Neural progenitor cell (in vitro differentiated cells): ENCODE measurements around the gene CILP. TPM values are rescaled to one million over a fixed set of nuclear protein-coding genes. Genes with fewer than 3 reads are reported as not detected.

Experiments
- DNase-seq: peaks from one replicate; pipeline ENCODE4 v3.0.0-alpha.2; 2016; ENCODE audit warnings: low spot score
- H2AFZ ChIP-seq: fragments of 200-600 bp; sonication (generic); replicated peaks from 2 replicates; pipeline ENCODE4 v1.6.1; 2016; ENCODE audit warnings: antibody characterized with exemption
- H3F3A ChIP-seq: fragments of 200-600 bp; sonication (generic); 2 replicates; pipeline ENCODE4 v1.6.1; 2016; ENCODE audit warnings: antibody characterized with exemption, low read depth
- H3K27ac ChIP-seq: fragments of 200-600 bp; sonication (generic); 2 replicates; pipeline ENCODE4 v1.5.1; 2016; ENCODE audit warnings: mild to moderate bottlenecking
- H3K27me3 ChIP-seq: fragments of 200-600 bp; sonication (generic); 2 replicates; pipeline ENCODE4 v1.6.1; 2016; ENCODE audit warnings: mild to moderate bottlenecking, moderate library complexity
- H3K36me3 ChIP-seq: fragments of 200-600 bp; sonication (generic); 2 replicates; pipeline ENCODE4 v1.5.1; 2016
- H3K4me1 ChIP-seq: fragments of 200-600 bp; sonication (generic); 2 replicates; pipeline ENCODE4 v1.6.1; 2016; ENCODE audit warnings: mixed run types
- H3K4me2 ChIP-seq: fragments of 200-600 bp; sonication (generic); 2 replicates; pipeline ENCODE4 v1.6.1; 2016
- H3K4me3 ChIP-seq: fragments of 200-600 bp; sonication (generic); 2 replicates; pipeline ENCODE4 v1.5.1; 2016
- H3K79me2 ChIP-seq: fragments of 200-600 bp; sonication (generic); 2 replicates; pipeline ENCODE4 v1.6.1; 2016; ENCODE audit warnings: low read depth
- H3K9ac ChIP-seq: fragments of 200-600 bp; sonication (generic); 2 replicates; pipeline ENCODE4 v1.6.1; 2016
- H3K9me3 ChIP-seq: fragments of 200-600 bp; sonication (generic); 2 replicates; pipeline ENCODE4 v1.5.1; 2016; ENCODE audit warnings: low read depth
- H4K20me1 ChIP-seq: fragments of 200-600 bp; sonication (generic); 2 replicates; pipeline ENCODE4 v1.6.1; 2016; ENCODE audit warnings: low read depth
- H3K27ac Mint-ChIP-seq: 3 replicates; pipeline ENCODE4 v1.8.0; 2021; ENCODE audit warnings: mixed read lengths
- H3K27me3 Mint-ChIP-seq: 2 replicates; pipeline ENCODE4 v1.8.0; 2022; ENCODE audit warnings: low read depth, mild to moderate bottlenecking, inconsistent platforms, moderate library complexity, mixed read lengths; ENCODE audit not compliant: insufficient read depth
- H3K36me3 Mint-ChIP-seq: 3 replicates; pipeline ENCODE4 v1.8.0; 2021; ENCODE audit warnings: mixed read lengths
- H3K4me1 Mint-ChIP-seq: 3 replicates; pipeline ENCODE4 v1.8.0; 2021; ENCODE audit warnings: mixed read lengths
- H3K4me3 Mint-ChIP-seq: 3 replicates; pipeline ENCODE4 v1.8.0; 2021; ENCODE audit warnings: mild to moderate bottlenecking, moderate library complexity, mixed read lengths
- H3K9me3 Mint-ChIP-seq: 3 replicates; pipeline ENCODE4 v1.8.0; 2020; ENCODE audit warnings: mixed read lengths
- EZH2 ChIP-seq: fragments of 200-600 bp; sonication (generic); IDR thresholded peaks from 2 replicates; pipeline ENCODE4 v1.6.1; 2017; ENCODE audit warnings: antibody characterized with exemption, mild to moderate bottlenecking, moderate library complexity
- EZH2phosphoT487 ChIP-seq: fragments of 200-600 bp; sonication (generic); IDR thresholded peaks from 2 replicates; pipeline ENCODE4 v1.6.1; 2017; ENCODE audit warnings: antibody characterized with exemption
- total RNA-seq: library from RNA; depleted of rRNA; stranded (reverse); fragments of >200 nt; gene quantifications from 2 replicates; pipeline ENCODE4 v1.2.3, GENCODE V29; 2015; ENCODE audit warnings: low replicate concordance
- TF ChIP-seq, protein P1 (sequence below): fragments of 200-600 bp; sonication (generic); IDR thresholded peaks from 2 replicates; pipeline ENCODE4 v1.5.1; 2017; ENCODE audit warnings: antibody characterized with exemption, mild to moderate bottlenecking

The CILP gene
- total RNA-seq, 1 donor from 2014 or later: not detected

DNA sequence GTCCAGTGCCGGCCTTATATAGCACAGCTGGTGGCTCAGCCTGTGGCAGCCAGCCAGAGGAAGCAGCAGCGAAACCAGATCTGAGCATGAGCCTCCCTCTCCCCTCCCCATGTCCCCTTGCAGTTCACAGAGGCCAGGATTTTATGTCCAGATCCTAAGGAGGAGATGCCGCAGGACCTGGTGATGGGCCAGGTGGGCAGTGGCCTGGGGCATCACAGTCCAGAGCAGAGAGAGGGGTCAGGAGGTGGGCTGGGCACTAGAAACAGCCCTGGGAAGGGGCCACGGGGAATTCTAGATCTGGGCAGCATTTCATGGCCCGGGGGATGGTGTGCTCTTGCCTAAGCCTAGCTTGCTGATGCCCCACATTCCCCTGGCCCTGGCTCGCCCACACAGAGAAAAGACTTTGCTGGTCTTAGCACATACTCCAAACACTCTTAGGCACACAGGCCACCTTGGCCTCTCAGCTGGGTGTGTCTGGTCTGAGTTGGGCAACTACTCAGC, 259 bp upstream of the CILP start:
- Histone ChIP-seq H3F3A (peaks cover 5% of the 10 kb centered on the region), H3K36me3 (no peaks in the 10 kb centered on the region), H3K4me1 (peaks cover 34% of the 10 kb centered on the region), H3K9me3 (no peaks in the 10 kb centered on the region), H3K4me2 (no peak overlapping the region), H3K9ac (no peak overlapping the region), H4K20me1 (no peaks in the 10 kb centered on the region), H2AFZ (no peak overlapping the region), H3K27me3 (no peaks in the 10 kb centered on the region), H3K4me3 (no peak overlapping the region), H3K79me2 (no peaks in the 10 kb centered on the region), H3K27ac (no peak overlapping the region)
- H3K27ac Mint-ChIP-seq: no peak overlapping the region
- H3K36me3 Mint-ChIP-seq: no peaks in the 10 kb centered on the region
- H3K4me1 Mint-ChIP-seq: peaks cover 51% of the 10 kb centered on the region
- H3K9me3 Mint-ChIP-seq: no peaks in the 10 kb centered on the region
- peaks cover 8% of the 10 kb centered on the region for H3K27me3 Mint-ChIP-seq
- TF ChIP-seq, protein P1, sequence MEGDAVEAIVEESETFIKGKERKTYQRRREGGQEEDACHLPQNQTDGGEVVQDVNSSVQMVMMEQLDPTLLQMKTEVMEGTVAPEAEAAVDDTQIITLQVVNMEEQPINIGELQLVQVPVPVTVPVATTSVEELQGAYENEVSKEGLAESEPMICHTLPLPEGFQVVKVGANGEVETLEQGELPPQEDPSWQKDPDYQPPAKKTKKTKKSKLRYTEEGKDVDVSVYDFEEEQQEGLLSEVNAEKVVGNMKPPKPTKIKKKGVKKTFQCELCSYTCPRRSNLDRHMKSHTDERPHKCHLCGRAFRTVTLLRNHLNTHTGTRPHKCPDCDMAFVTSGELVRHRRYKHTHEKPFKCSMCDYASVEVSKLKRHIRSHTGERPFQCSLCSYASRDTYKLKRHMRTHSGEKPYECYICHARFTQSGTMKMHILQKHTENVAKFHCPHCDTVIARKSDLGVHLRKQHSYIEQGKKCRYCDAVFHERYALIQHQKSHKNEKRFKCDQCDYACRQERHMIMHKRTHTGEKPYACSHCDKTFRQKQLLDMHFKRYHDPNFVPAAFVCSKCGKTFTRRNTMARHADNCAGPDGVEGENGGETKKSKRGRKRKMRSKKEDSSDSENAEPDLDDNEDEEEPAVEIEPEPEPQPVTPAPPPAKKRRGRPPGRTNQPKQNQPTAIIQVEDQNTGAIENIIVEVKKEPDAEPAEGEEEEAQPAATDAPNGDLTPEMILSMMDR: no peak
- no peak overlapping the region for H3K4me3 Mint-ChIP-seq
- DNase-seq: peak; percentile 29

DNA sequence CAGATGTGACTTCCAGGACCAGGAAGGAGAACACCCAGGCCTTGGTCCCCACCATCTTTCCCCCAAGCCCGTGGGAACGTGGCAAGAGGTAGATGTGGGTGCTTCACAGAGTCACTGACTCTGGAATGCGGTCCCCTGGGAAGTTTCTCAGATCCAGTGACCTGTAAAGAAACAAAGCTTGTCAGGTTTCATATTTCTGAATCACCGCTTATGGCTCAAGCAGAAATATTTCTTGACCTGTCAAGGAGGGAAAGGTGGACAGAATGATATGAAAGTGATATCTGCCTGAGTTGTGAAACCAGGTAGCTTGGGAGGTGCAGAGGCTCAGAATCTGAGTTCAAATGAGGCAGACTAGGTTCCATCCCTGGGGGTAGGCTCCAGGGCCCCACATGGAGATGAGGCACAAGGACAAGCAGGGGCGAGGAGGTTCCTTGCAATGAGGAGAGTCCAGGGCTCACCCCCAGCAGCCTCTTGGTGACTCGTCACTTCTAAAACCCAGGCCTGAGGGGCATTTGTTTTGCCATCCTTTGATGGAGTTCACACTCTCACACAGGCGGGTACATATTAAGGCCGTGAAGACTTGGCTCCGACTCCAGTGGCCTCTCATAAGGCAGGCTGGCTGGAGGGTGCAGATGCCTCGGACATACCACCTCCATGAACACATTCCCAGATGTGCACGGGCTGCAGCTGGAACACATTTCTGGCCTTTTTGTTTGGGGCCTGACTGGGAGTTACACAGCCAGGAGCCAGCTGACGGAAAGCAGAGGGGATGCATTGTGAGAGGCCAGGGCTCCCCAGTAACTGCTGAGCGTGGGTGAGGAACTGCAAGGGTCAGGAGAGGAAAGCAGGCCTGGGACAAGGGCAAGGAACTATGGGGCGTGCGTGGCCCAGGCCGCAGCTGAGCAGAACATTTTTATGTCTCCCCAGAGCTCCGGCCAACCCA, 1.3 kb downstream of the CILP start:
- peak; percentile 4 for DNase-seq
- no peaks in the 10 kb centered on the region for H4K20me1 ChIP-seq
- no peaks in the 10 kb centered on the region for H3K36me3 ChIP-seq
- Mint-ChIP-seq H3K36me3 (no peaks in the 10 kb centered on the region), H3K4me3 (no peak overlapping the region), H3K9me3 (no peaks in the 10 kb centered on the region), H3K4me1 (peaks cover 51% of the 10 kb centered on the region), H3K27me3 (peaks cover 11% of the 10 kb centered on the region), H3K27ac (peak overlapping the region; percentile 65)
- H3K4me2 ChIP-seq: peak overlapping the region; percentile 6
- H3K4me1 ChIP-seq: peaks cover 34% of the 10 kb centered on the region
- H2AFZ ChIP-seq: peak overlapping the region; percentile 19
- no peaks in the 10 kb centered on the region for H3K9me3 ChIP-seq
- H3K27ac ChIP-seq: no peak overlapping the region
- H3K4me3 ChIP-seq: no peak overlapping the region
- H3K27me3 ChIP-seq: no peaks in the 10 kb centered on the region
- H3F3A ChIP-seq: peaks cover 5% of the 10 kb centered on the region
- H3K79me2 ChIP-seq: no peaks in the 10 kb centered on the region
- no peak for TF ChIP-seq EZH2
- TF ChIP-seq, protein P1: no peak
- no peak for TF ChIP-seq EZH2phosphoT487
- no peak overlapping the region for H3K9ac ChIP-seq

DNA sequence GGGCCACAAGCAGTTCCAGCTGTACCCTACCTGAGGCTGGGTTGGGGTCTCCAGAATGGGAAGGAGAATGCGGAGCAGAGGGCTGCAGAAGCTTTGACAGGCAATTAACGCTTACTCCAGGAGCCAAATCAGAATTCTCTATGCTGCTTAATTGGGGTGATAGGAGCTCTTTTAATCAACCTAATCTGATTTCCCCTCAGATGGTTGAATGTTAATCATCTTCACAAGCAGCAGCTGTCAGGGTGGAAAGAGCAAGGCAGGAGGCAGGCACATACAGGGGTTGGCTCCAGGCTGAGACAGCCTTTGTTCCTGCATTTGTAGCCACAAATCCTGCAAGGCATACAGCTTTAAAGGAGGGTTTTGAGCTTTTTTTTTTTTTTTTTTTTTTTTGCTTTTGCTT, 2.6 kb downstream of the CILP start:
- H3K36me3 ChIP-seq: no peaks in the 10 kb centered on the region
- H3F3A ChIP-seq: peaks cover 5% of the 10 kb centered on the region
- peaks cover 51% of the 10 kb centered on the region for H3K4me1 Mint-ChIP-seq
- H3K9me3 Mint-ChIP-seq: no peaks in the 10 kb centered on the region
- H2AFZ ChIP-seq: no peak overlapping the region
- H3K27me3 Mint-ChIP-seq: peaks cover 10% of the 10 kb centered on the region
- peak overlapping the region; percentile 6 for H3K4me2 ChIP-seq
- H3K27ac Mint-ChIP-seq: peak overlapping the region; percentile 68
- DNase-seq: peak; percentile 51
- no peak overlapping the region for H3K4me3 ChIP-seq
- TF ChIP-seq EZH2phosphoT487 (no peak), EZH2 (no peak)
- TF ChIP-seq, protein P1: no peak
- H3K36me3 Mint-ChIP-seq: no peaks in the 10 kb centered on the region
- no peak overlapping the region for H3K9ac ChIP-seq
- peaks cover 34% of the 10 kb centered on the region for H3K4me1 ChIP-seq
- H3K4me3 Mint-ChIP-seq: peak overlapping the region; percentile 31
- no peaks in the 10 kb centered on the region for H3K9me3 ChIP-seq
- H4K20me1 ChIP-seq: no peaks in the 10 kb centered on the region
- H3K79me2 ChIP-seq: no peaks in the 10 kb centered on the region
- no peaks in the 10 kb centered on the region for H3K27me3 ChIP-seq
- peak overlapping the region; percentile 58 for H3K27ac ChIP-seq
